Gastrocnemius medialis (tissue), 4 donors: ENCODE results near the gene MEIS2.

Experiments
- POLR2A ChIP-seq, 2 donors: fragments of 450-650 bp; IDR thresholded peaks; one replicate each; pipeline ENCODE4 v1.6.1; 2017; ENCODE audit warnings: antibody characterized with exemption in 2 of 2, mild to moderate bottlenecking in 2 of 2, moderate library complexity in 2 of 2
- TF ChIP-seq, protein P1 (sequence below), 5 experiments: fragments of 450-650 bp in 3 of 5; fragments of 200-600 bp in 2 of 5; sonication (generic) in 2 of 5; IDR thresholded peaks in 4 of 5; conservative IDR thresholded peaks in 1 of 5; 1 replicate in 4 of 5; 2 replicates in 1 of 5; pipeline ENCODE4 v1.5.1; 2016 to 2019; ENCODE audit warnings: antibody characterized with exemption in 5 of 5, mild to moderate bottlenecking in 3 of 5, moderate library complexity in 3 of 5

DNA sequence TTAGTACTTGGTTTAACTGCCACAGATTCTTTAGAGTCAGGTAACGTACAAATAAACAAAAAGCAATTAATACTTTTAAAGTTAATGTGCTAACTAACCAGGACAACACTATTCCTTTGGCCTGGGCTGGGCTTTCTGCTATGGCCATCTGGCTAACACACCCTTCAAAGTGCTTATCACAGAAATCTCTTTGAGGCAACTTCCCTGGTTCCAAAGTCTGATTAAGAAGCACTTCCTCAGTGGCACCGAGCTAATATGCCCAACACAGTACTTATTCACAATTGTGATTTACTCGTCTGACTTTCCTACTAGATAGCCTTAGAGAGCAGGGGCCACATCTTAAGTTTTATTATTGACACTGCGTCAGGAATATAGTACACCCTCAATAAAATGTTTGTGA lies 191.4 kb downstream of the MEIS2 start:
- TF ChIP-seq, protein P1, sequence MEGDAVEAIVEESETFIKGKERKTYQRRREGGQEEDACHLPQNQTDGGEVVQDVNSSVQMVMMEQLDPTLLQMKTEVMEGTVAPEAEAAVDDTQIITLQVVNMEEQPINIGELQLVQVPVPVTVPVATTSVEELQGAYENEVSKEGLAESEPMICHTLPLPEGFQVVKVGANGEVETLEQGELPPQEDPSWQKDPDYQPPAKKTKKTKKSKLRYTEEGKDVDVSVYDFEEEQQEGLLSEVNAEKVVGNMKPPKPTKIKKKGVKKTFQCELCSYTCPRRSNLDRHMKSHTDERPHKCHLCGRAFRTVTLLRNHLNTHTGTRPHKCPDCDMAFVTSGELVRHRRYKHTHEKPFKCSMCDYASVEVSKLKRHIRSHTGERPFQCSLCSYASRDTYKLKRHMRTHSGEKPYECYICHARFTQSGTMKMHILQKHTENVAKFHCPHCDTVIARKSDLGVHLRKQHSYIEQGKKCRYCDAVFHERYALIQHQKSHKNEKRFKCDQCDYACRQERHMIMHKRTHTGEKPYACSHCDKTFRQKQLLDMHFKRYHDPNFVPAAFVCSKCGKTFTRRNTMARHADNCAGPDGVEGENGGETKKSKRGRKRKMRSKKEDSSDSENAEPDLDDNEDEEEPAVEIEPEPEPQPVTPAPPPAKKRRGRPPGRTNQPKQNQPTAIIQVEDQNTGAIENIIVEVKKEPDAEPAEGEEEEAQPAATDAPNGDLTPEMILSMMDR (IDR thresholded peaks at IDR 0.05 in 4 of 5, conservative IDR thresholded peaks at IDR 0.05 in 1 of 5): no peak
- no peak for TF ChIP-seq POLR2A (IDR thresholded peaks at IDR 0.05)
